Panc1 (cell line): ENCODE measurements around the gene DUSP10. TPM values are rescaled to one million over a fixed set of nuclear protein-coding genes. Genes with fewer than 3 reads are reported as not detected.

ENCODE experiments used
- ATAC-seq: fragments of 200-7000 bp; cut with Tn5 transposase; 2 replicates; pipeline ENCODE4 v1.9.1; 2020; ENCODE audit warnings: mild to moderate bottlenecking, moderate library complexity
- BruUV-seq: library from RNA; stranded (reverse); fragments of 400-500 nt; replicated peaks from 2 replicates; lab custom pipeline; 2021; lab: Mats Ljungman, UMichigan
- CTCF ChIA-PET: fragments of 300-600 bp; sonication (Branson Sonifier 250); formaldehyde crosslinking; loops from one replicate; lab custom pipeline; 2022; ENCODE audit warnings: antibody characterized with exemption; lab: Charles Lee
- POLR2A ChIA-PET: fragments of 300-600 bp; sonication (Branson Sonifier 250); formaldehyde crosslinking; loops from one replicate; lab custom pipeline; 2022; ENCODE audit warnings: antibody characterized with exemption; lab: Charles Lee
- DNase-seq: peaks from one replicate; pipeline ENCODE4 v3.0.0-alpha.2; 2010; ENCODE audit warnings: low read depth, low spot score
- H3K27ac ChIP-seq: 2 replicates; pipeline ENCODE4 v1.5.1; 2011; ENCODE audit warnings: mild to moderate bottlenecking, low read length, inconsistent platforms
- H3K27me3 ChIP-seq: fragments of 200-500 bp; sonication (Bioruptor generic); 2 replicates; pipeline ENCODE4 v1.6.0; 2014; ENCODE audit warnings: low read length, inconsistent platforms; ENCODE audit not compliant: control insufficient read depth, insufficient read depth
- H3K36me3 ChIP-seq: fragments of 200-500 bp; sonication (Bioruptor generic); 2 replicates; pipeline ENCODE4 v1.5.1; 2014; ENCODE audit warnings: inconsistent platforms, mild to moderate bottlenecking, low read length, moderate library complexity; ENCODE audit not compliant: control insufficient read depth, insufficient read depth
- H3K4me1 ChIP-seq: 2 replicates; pipeline ENCODE4 v1.5.1; 2011; ENCODE audit warnings: inconsistent platforms, mild to moderate bottlenecking, low read length, moderate library complexity; ENCODE audit not compliant: control insufficient read depth, insufficient read depth
- H3K4me3 ChIP-seq, 2 experiments: 2 replicates each; pipeline ENCODE4 v1.5.1; 2011 to 2012; ENCODE audit warnings: low read depth in 2 of 2, low read length in 2 of 2, mild to moderate bottlenecking in 2 of 2, inconsistent platforms in 1 of 2, moderate library complexity in 1 of 2
- H3K9me3 ChIP-seq: fragments of 200-500 bp; sonication (Bioruptor generic); 2 replicates; pipeline ENCODE4 v1.5.1; 2014; ENCODE audit warnings: low read depth, mild to moderate bottlenecking, inconsistent platforms, low read length, moderate library complexity; ENCODE audit not compliant: control insufficient read depth, insufficient read depth
- CTCF ChIP-seq: fragments of 450-650 bp; IDR thresholded peaks from 2 replicates; pipeline ENCODE4 v1.5.1; 2017; ENCODE audit warnings: mild to moderate bottlenecking
- POLR2AphosphoS5 ChIP-seq: IDR thresholded peaks from 2 replicates; pipeline ENCODE4 v1.6.1; 2012; ENCODE audit warnings: mild to moderate bottlenecking, low read depth, low read length, moderate library complexity
- REST ChIP-seq, 2 experiments: IDR thresholded peaks; 2 replicates each; pipeline ENCODE4 v1.6.1; 2011 to 2012; ENCODE audit warnings: low read depth in 2 of 2, control low read depth in 1 of 2, low read length in 1 of 2, mild to moderate bottlenecking in 1 of 2, moderate library complexity in 1 of 2; ENCODE audit not compliant: insufficient read depth in 1 of 2
- SIN3A ChIP-seq: IDR thresholded peaks from 2 replicates; pipeline ENCODE4 v1.6.1; 2012; ENCODE audit warnings: low read depth, mild to moderate bottlenecking, low read length, moderate library complexity, borderline replicate concordance; ENCODE audit not compliant: insufficient read depth
- TCF7L2 ChIP-seq: IDR thresholded peaks from 2 replicates; pipeline ENCODE4 v1.6.1; 2011; ENCODE audit warnings: mild to moderate bottlenecking, low read depth, low read length, inconsistent platforms
- in situ Hi-C: cut with HindIII; loops from 2 replicates; pipeline ENCODE4 v1.10.0; 2016; ENCODE audit warnings: low sequenced_read_pairs, low pct_unique_long_range_greater_than_20kb
- intact Hi-C: fragments of 100-400 bp; cut with micrococcal nuclease; formaldehyde crosslinking; loops from one replicate; pipeline ENCODE4 v1.10.0; 2022; ENCODE audit not compliant: unreplicated experiment
- total RNA-seq: library from RNA; stranded (reverse); gene quantifications from one replicate; pipeline ENCODE4 v1.2.1, GENCODE V29; 2021; ENCODE audit not compliant: unreplicated experiment

The DUSP10 gene
- total RNA-seq, 1 experiment from 2014 or later, result 1.4 TPM

GRCh38 chr1:221758455-221758854, 16.6 kb upstream of the DUSP10 start:
- POLR2A ChIA-PET, result no interaction called here
- BruUV-seq, result no TSS peak

GRCh38 chr1:221756830-221757551, 15.1 kb upstream of the DUSP10 start:
- H3K4me3 ChIP-seq, result no peak overlapping the region
- no peaks in the 10 kb centered on the region for H3K4me1 ChIP-seq
- H3K27ac ChIP-seq, result no peak overlapping the region
- TF ChIP-seq SIN3A (no peak), CTCF (no peak), REST (IDR thresholded peaks at IDR 0.05; ENCODE audit: insufficient read depth in 1 of 2, low read depth in 2 of 2, low read length in 1 of 2) (no peak), POLR2AphosphoS5 (no peak), TCF7L2 (no peak)
- H3K36me3 ChIP-seq, result no peaks in the 10 kb centered on the region
- no TSS peak for BruUV-seq
- DNase-seq (no peak), ATAC-seq (no peak)
- intact Hi-C loops (no loop called here), in situ Hi-C loops (no loop called here)
- ChIA-PET CTCF (no interaction called here), POLR2A (no interaction called here)
- H3K9me3 ChIP-seq, result no peaks in the 10 kb centered on the region
- H3K27me3 ChIP-seq, result no peaks in the 10 kb centered on the region

More at GRCh38 chr1:221758455-221758854, 16.6 kb upstream of the DUSP10 start:
- TF ChIP-seq CTCF, result no peak
- no peak for TF ChIP-seq REST (IDR thresholded peaks at IDR 0.05; ENCODE audit: insufficient read depth in 1 of 2, low read depth in 2 of 2, low read length in 1 of 2)
- TF ChIP-seq POLR2AphosphoS5, result no peak
- TF ChIP-seq SIN3A, result no peak
- TF ChIP-seq TCF7L2, result no peak
- H3K27ac ChIP-seq, result no peak overlapping the region
- in situ Hi-C loops, result no loop called here
- ATAC-seq (no peak), DNase-seq (no peak)
- H3K36me3 ChIP-seq, result no peaks in the 10 kb centered on the region
- H3K4me1 ChIP-seq, result no peaks in the 10 kb centered on the region
- no peaks in the 10 kb centered on the region for H3K9me3 ChIP-seq
- no peaks in the 10 kb centered on the region for H3K27me3 ChIP-seq
- intact Hi-C loops, result no loop called here
- no peak overlapping the region for H3K4me3 ChIP-seq
- CTCF ChIA-PET, result no interaction called here
